ENCODE measurements around the gene TNNI3K. TPM values are rescaled to one million over a fixed set of nuclear protein-coding genes. Genes with fewer than 3 reads are reported as not detected.

Gene TNNI3K
- total and polyA plus RNA-seq, 10 of the 15 experiments (the other 5 are each of a cell fraction or from before 2014, with no cell fraction given) = 0.14 to 1.6 (median 0.44) TPM; not detected in 4

- TF ChIP-seq ASH2L (IDR thresholded peaks at IDR 0.05; ENCODE audit: borderline replicate concordance, low read depth) = no peak
- no peak for TF ChIP-seq ZBED1 (IDR thresholded peaks at IDR 0.05; ENCODE audit: borderline replicate concordance)
- TF ChIP-seq CHD1 (IDR thresholded peaks at IDR 0.05; ENCODE audit: low read depth, low read length) = no peak
- no peak for TF ChIP-seq E4F1 (IDR thresholded peaks at IDR 0.05; ENCODE audit: borderline replicate concordance, partially characterized antibody)
- no peak for TF ChIP-seq NR2C2 (IDR thresholded peaks at IDR 0.05; ENCODE audit: borderline replicate concordance, control insufficient read depth, insufficient read length, low read depth)
- no peak for TF ChIP-seq YY1 (IDR thresholded peaks at IDR 0.05; ENCODE audit: low read depth, low read length)
These were observed 188.3 kb downstream of the TNNI3K start (continued) for GRCh38 chr1:74423471-74423870.

GRCh38 chr1:74425676-74426075 lies 190.5 kb downstream of the TNNI3K start:
- no peaks in the 10 kb centered on the region for H3K4me1 ChIP-seq (ENCODE audit: control insufficient read depth, insufficient read depth, low read length)
- intact Hi-C loops (cut with micrococcal nuclease; ENCODE audit: unreplicated experiment) (no loop called here), in situ Hi-C loops (cut with MboI) (no loop called here)
- no peaks in the 10 kb centered on the region for H4K20me1 ChIP-seq (ENCODE audit: control insufficient read depth, insufficient read depth)
- RAD21 ChIA-PET (ENCODE audit: unreplicated experiment) = interaction anchor here (0.8 kb wide), 1 partner anchor 29 kb away, joined by 4 read pairs; no protein-coding TSS in a partner anchor
- H2AFZ ChIP-seq (ENCODE audit: control insufficient read depth, low read depth, low read length) = no peak overlapping the region
- ATAC-seq = no peak
- H3K4me2 ChIP-seq (ENCODE audit: control insufficient read depth, insufficient read depth) = no peak overlapping the region
- WGBS (ENCODE audit: insufficient coverage, insufficient replicate concordance, low lambda C conversion rate, missing lambda C conversion rate) = 11% methylated on average over 6 of the region's 6 CpGs
- H3K36me3 ChIP-seq (ENCODE audit: control insufficient read depth in 2 of 2, insufficient read depth in 2 of 2, low read length in 1 of 2) = no peaks in the 10 kb centered on the region
- BruUV-seq (replicated peaks) = no TSS peak
- H3K4me3 ChIP-seq = no peak overlapping the region
- no peaks in the 10 kb centered on the region for H3K27me3 ChIP-seq (replicated peaks in 1 of 2; ENCODE audit: control insufficient read depth in 2 of 2, insufficient read depth in 2 of 2, low read length in 1 of 2)
- FAIRE-seq = no peak
- H3K27ac ChIP-seq (ENCODE audit: control insufficient read depth, insufficient read depth) = no peak overlapping the region
- POLR2A ChIA-PET = interaction anchor here (0.6 kb wide), 1 partner anchor 64 kb away, joined by 6 read pairs; no protein-coding TSS in a partner anchor
- no peaks in the 10 kb centered on the region for H3K9me3 ChIP-seq (replicated peaks; ENCODE audit: control insufficient read depth, insufficient read depth, low read length)
- CTCF ChIA-PET = no interaction called here
- DNase-seq (ENCODE audit: low read depth, low spot score) = no peak
- no peaks in the 10 kb centered on the region for H3K79me2 ChIP-seq (ENCODE audit: control insufficient read depth, insufficient read depth, low read length)
- H3K9ac ChIP-seq (ENCODE audit: control insufficient read depth, insufficient read depth, low read length) = no peak overlapping the region
- SMC1A ChIA-PET (ENCODE audit: uncharacterized antibody, unreplicated experiment) = interaction anchor here (0.8 to 1.8 kb wide), 7 partner anchors 16 to 264 kb away, joined by 3 to 7 read pairs (median 3); no protein-coding TSS in a partner anchor
- TF ChIP-seq BMI1 (IDR thresholded peaks at IDR 0.05; ENCODE audit: borderline replicate concordance) (no peak), STAT1 (conservative IDR thresholded peaks at IDR 0.05) (no peak), CHD1 (IDR thresholded peaks at IDR 0.05; ENCODE audit: low read depth, low read length) (no peak), IRF5 (IDR thresholded peaks at IDR 0.05; ENCODE audit: borderline replicate concordance) (no peak), BHLHE40 (IDR thresholded peaks at IDR 0.05; ENCODE audit: borderline replicate concordance in 1 of 2, low read depth in 2 of 2, low read length in 1 of 2) (no peak), IRF3 (IDR thresholded peaks at IDR 0.05) (no peak), SKIL (IDR thresholded peaks at IDR 0.05; ENCODE audit: low read depth, poor library complexity, severe bottlenecking) (no peak), YY1 (IDR thresholded peaks at IDR 0.05; ENCODE audit: low read depth, low read length) (no peak), ETV6 (conservative IDR thresholded peaks at IDR 0.05 in 1 of 2, IDR thresholded peaks at IDR 0.05 in 1 of 2; ENCODE audit: borderline replicate concordance in 1 of 2, low read depth in 1 of 2) (no peak)

All from GM12878 (cell line).